Adrenal gland (tissue), 5 donors: ENCODE measurements around the gene SFRP5.

Source experiments
- CTCF ChIP-seq, 6 experiments: fragments of 450-650 bp in 4 of 6; fragments of 200-600 bp in 2 of 6; sonication (generic) in 1 of 6; IDR thresholded peaks; 1 replicate in 5 of 6; 2 replicates in 1 of 6; pipeline versions ENCODE4 v1.5.1 to v1.8.0; 2016 to 2021; ENCODE audit warnings: antibody characterized with exemption in 6 of 6, mild to moderate bottlenecking in 2 of 6, moderate library complexity in 1 of 6
- POLR2A ChIP-seq, 2 donors: fragments of 450-650 bp; IDR thresholded peaks; one replicate each; pipeline ENCODE4 v1.6.1; 2017; ENCODE audit warnings: antibody characterized with exemption in 2 of 2, mild to moderate bottlenecking in 2 of 2, moderate library complexity in 1 of 2
- donor health status: DM: no; HTN: no; CAD: no.

- TF ChIP-seq CTCF (IDR thresholded peaks at IDR 0.05) (no peak), POLR2A (IDR thresholded peaks at IDR 0.05) (no peak)
Measured at GRCh38 chr10:97718178-97718577, 53.6 kb downstream of the SFRP5 start.
